ENCODE data around the gene DBN1. TPM values are rescaled to one million over a fixed set of nuclear protein-coding genes. Genes with fewer than 3 reads are reported as not detected.

Gene DBN1
- 22.4 TPM for total RNA-seq
- long read RNA-seq, transcript DBN1-202 (14 exons, 2,995 nt): major isoform, 52 of 72 reads
- long read RNA-seq, partial matches to known transcripts: 12 of 72 reads
- long read RNA-seq, other reads (novel, unspliced or antisense): 7 of 72 reads

DNA sequence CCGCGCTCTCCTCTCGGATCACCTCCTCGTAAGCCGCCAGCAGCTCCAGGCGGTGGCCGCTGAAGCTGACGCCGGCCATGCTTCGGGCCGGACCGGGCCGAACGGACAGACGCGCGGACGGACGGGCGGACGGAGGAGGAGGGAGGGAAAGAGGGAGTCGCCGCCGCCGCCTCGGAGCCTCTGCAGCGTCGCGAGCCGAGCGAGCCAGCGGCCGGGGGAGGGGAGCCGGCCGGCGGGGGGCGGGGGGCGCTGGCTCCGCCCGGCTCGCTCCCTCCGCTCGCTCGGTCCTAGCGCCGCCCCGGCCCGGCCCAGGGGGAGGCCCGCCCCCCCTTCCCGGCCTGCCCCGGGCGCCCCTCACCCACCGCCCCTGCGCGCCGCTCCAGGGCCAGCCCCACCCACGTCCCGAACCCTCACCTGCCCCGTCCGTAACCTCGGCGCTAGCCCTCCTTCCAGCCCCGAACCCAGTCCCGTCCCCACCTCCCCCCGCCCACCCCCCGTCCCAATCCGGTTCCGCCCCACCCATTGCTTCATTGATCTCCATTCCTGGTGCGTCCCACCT lies at the start of gene DBN1:
Gene DBN1 (minus strand): TSS at position 192 of the 559 bp plus-strand sequence. CDS start 113 bp downstream, at position 79.
- peak; percentile 49 for ATAC-seq
- intact Hi-C loops (cut with micrococcal nuclease): no loop called here
- peak; percentile 75 for DNase-seq

DNA sequence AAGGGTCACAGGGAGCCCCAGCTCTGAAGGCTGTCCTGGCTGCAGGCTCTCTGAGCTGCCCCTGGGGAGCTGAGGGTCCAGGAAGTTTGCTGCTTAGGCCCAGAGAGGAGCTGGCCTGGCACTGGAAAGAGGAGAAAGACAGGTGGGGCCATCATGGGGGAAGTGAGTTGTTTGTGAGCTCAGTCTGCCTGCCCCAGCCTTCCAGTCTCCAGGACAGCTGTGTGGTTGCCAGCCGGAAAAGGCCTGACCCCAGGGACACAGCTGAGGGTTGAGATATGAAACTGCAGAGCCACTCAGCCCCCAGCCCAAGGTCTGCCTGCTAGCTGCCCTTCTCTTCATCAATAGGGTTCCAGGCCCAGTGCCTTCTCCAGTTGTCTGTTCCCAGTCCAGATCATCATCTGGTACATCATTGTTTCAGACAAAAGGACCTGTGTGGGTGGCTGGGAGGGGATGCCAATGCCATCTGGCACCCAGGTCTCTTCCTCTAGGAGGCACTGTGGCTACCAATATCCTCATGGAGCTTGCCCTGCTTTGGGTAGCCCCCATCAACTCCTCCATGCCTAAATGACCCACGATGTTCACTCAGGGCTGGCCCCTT lies 47.6 kb upstream of the DBN1 start:
- DNase-seq (peak; percentile 11), ATAC-seq (no peak)
- intact Hi-C loops (cut with micrococcal nuclease): no loop called here

DNA sequence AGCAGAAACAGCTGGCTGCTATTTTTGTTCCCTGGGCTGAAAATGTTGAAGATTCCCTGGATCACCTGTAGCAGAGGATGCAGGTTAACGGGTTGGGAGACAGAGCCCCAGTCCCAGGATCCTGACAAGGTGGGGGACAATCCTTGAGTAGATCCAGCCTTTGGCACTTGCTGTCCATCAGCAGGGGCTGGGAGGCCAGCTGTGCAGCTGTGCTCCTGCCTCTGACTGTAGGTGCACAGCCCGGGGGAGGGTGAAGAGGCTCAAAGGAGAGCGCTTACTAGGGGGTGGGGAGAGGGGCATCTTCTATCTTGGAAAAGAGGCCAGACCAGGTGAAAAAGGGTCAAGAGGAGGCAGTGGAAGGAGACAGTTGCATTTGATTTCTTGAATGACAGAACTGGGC lies 46.8 kb upstream of the DBN1 start:
- ATAC-seq (no peak), DNase-seq (peak; percentile 18)
- intact Hi-C loops (cut with micrococcal nuclease): no loop called here

DNA sequence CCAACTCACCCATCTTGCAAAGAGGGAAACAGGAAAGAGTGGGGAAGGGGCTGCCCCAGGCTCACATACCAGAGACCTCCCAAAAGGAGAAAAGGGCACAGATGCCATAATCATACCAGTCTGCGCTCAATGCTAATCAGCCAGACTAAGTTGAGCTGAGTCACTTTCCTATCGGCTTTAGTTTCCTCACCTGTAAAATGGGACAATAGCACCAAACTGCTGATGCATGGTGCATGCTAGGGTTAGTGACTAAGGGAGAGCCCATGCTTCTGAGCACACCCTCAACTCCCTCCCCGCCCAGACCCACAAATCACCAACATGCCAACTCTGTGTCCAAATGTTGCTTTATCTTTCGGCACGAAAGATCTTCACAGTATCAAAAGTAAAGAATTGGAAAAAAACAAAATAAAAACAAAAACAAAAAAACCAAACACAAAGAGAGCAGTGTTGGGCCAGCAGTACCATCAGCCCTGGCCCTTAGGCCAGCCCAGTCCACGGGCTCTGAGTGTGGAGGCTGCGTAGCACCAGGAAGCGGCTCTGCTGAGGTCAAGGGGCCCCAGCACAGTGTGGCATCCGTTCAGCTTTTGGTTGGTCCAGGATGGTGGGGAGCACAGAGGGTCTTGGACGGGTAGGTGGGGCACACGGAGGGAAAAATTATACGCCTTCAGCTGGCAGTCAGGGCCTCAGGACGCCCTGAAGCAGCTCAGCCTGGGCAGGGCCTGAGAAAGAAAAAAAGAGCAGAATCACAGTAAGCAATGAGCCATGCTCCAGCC lies 46.2 kb upstream of the DBN1 start:
- no peak for ATAC-seq
- DNase-seq: peak; percentile 23
- intact Hi-C loops (cut with micrococcal nuclease): no loop called here

DNA sequence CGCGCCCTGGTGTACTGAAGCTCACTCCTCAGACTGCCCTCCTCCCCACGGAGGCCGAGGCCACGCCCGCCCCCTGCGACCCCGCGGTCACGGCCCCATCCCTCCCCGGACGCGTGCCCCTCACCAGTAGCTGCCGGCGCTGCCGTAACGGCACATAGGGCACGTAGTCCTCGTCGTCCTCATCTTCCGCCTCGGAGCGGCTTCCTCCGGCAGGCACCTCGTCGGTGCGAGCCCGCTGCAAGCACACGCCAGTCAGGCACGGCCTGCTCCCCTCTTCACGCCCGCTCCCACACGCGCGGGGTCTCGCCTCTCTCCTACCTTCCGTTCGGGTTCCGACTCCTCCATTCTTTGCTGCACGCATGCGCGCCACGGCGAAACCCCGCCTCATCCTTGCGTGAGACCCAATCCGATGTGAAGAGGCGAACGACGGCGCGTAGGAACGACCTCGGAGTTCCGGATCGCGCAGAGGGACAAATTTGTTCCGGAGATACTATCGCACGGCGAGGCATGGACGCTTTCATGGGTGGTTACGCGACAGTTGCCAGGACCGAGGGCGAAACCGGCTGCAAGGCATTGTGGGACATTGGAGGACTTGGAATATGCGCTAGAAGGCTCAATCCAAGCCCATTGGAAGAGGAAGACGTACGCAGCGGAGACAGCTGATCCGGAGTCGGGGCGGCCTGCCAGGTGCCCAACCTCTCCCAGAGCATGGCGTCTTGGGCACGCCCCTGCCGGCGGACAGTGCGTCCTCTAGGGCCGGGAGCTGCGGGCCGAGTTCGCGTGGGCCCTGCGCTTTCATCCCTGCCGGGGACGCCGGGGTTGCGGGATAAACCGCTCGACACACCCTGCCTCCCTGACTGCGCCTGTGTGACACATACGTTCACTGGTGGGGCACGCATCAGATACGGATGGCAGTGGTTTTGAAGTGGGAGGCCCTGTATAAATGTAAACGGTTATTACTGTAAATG lies 43.5 kb upstream of the DBN1 start, which contains the start of gene DDX41:
Gene DDX41 (minus strand): TSS at position 361 of the 968 bp plus-strand sequence. CDS start 16 bp downstream, at position 345.
- DNase-seq: peak; percentile 97
- ATAC-seq: peak; percentile 95
- intact Hi-C loops (cut with micrococcal nuclease): no loop called here

DNA sequence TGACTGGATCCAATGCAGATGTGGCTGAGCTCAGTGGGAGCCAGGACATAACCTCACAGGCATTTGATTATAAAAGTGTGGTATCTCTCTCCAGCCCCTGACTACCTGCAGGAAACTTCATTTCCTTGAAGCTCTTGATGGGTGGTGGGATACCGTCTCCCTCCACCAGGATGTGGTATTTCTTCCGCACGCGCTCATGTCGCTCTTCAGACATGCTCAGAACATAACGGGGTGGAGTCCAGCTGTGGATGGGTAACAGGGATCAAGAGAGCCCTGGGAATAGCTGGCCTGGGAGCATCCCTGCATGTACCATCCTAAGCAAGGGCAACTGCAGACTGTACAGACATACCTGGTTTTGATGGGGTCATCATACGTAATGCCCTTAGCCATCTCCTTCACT lies 42.1 kb upstream of the DBN1 start:
- ATAC-seq (no peak), DNase-seq (no peak)
- intact Hi-C loops (cut with micrococcal nuclease): no loop called here

DNA sequence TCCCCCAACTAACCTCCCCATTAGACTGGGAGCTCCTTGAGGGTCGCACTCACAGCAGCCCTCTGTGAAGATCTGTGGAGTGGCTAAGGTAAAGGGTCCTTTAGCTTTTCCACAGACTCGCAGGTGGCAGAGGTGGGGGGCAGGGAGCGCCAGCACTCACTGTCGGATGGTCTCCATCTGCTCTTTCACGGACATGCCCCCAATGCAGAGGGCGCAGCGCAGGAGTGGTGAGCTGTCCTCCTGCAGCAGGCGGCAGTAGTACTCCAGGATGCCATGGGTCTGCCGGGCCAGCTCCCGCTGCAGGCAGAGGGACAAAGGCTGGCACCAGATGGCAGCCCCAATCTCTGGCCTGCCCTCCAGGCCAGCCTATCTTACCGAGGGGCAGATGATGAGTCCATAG lies 41.1 kb upstream of the DBN1 start:
- DNase-seq: no peak
- no peak for ATAC-seq
- intact Hi-C loops (cut with micrococcal nuclease): no loop called here

DNA sequence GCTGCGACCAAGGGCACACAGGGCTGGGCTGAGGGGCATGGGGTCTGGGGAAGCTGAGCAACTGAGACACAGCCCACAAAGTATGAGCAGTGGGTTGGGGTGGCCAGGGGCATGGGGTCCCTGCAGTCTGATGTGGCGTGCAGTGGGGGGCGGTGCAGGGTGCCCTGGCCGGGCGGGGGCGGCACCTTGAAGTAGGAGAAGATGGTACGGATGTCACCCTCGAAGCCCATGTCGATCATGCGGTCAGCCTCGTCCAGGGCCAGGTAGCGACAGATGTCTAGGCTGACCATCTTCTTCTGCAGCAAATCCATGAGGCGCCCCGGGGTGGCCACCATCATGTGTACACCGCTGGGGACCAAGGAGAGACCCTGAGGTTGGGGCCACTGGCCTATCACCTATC lies 40.1 kb upstream of the DBN1 start:
- ATAC-seq (no peak), DNase-seq (no peak)
- intact Hi-C loops (cut with micrococcal nuclease): no loop called here

DNA sequence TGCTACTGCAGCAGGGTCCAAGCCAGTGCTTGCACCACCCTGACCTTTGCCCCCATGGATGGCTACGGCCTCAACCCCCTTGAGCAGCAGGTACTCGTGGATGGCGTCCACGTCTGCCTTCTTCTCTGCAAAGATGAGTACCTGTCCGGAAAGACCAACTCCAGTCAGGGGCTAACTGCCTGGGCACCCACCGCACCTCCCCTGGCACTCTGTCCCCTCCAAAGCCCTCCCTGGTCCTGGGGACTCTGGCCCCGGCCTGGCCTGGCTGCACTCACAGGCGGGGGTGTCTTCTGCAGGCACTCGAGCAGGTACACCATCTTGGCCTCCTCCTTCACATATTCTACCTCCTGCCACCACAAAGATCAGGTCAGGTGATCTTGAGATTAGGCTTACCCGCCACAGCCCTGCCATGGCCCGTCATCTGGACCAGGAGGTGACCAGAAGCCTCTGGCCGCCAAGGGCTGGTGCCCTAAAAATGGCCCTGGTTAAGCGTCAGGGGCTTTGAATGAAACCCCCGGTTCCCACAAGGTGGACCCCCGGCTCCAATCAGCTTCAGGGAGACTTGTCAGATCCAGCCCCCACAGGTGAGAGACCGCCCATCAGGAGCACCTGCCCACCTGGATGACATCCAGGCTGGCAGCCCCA lies 39.4 kb upstream of the DBN1 start:
- no peak for ATAC-seq
- intact Hi-C loops (cut with micrococcal nuclease): no loop called here
- DNase-seq: no peak

DNA sequence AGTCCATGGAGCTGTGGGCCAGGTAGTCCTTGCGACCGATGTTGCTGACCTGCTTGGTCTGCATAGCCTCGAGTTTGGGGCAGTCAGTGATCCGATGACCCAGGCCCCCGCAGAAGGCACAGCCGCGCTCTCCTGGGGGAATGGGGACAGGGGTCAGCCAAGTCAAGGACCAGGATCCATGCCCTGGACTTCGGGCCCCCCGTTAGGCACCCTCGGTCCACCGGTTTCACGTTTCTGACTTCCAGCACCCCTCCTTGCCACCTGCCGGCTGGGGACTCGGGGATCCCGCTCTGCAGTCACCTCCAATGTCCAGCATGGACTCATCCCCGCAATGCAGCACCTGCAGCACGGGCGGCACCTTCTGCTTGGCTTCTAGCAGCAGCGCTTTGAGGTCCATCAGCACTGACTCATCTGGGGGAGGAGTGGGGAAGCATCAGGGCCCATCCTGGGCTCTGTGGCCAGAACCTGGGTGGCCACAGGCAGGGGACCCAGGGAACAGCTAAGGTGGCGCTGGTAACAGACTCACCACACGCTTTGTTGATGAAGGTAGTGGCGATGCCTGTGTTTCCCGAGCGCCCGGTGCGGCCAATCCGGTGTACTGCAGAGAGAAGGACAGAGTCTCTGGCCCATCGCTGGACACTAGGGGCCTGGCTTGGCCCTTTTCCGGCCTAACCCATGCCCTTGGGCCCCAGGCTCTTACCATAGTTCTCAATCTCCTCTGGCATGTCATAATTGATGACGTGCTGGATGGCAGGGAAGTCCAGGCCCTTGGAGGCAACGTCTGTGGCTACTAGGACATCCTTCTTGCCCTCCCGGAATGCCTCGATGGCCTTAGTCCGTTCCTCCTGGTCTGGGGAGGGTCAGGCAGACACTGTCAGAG lies 38.6 kb upstream of the DBN1 start:
- intact Hi-C loops (cut with micrococcal nuclease): no loop called here
- ATAC-seq: no peak
- no peak for DNase-seq

DNA sequence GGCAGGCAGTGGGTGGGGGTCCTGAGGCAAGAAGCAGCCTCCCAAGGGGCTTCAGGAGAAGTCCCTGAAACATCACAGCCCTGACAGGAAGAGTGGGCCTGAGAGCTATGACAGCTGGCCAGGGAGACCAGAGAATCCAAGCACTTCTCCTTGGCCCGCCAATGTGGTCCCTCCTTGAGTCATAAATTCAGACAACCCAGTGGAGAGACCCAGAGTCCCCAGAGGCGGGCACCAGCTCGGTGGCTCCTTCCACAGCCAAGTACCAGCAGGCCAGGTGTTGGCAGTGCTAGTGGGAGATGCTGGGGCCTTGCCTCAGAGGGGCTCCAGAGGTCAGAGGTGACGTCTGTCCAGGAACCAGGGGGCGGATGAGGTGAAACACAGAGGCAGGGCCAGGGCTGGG lies 37.7 kb upstream of the DBN1 start:
- intact Hi-C loops (cut with micrococcal nuclease): no loop called here
- ATAC-seq (no peak), DNase-seq (no peak)

DNA sequence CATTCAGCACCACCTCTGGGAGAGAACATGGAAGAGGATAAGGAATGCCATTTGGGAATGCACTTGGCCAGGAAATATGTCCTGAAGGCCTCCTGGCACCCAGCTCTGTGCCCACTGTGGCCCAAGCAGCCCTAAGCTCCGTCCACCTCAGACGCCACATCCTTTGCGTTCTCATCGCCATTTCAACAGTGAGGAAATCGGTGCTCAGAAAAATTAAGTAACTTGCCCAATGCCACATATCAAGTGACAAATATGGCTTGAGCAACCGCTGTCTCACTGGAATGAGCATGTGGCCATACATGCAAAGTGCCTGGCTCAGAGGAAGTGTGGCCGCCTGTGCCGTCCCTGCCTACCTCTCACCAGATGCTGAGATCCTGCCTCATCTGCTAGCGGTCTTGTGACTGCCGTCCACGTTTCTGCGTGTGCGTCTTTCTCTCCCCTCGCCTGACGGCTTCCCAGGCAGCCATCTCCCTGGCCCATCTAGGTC lies 37.2 kb upstream of the DBN1 start:
- ATAC-seq (peak; percentile 6), DNase-seq (no peak)
- intact Hi-C loops (cut with micrococcal nuclease): no loop called here

DNA sequence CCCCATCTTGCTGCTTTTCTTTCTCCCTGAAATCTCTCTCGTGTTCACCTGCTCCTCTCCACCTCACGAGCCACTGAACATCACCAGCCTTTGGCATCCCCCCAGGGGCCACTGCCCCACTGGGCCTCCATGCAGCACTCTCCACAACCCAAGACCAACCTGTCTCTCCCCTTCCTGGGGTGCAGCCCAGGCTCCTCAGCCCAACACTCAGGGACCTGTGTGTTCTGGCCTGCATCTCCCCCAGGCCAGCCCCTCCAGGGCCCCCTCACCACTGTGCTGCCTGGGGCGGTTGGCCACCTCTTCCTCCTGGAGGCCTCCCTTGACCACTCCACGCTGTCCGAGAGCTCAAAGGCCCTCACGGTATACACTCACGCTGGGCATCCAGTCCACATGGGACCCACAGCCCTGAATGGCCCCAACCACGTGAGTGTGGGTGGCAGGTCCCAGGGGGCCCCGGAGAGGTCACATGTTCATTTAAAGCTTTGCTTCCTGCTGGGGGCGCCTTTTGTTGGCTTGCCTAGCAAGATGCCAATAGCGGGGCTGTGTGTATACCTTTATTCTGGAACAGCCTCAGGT lies 36.6 kb upstream of the DBN1 start:
- DNase-seq: no peak
- intact Hi-C loops (cut with micrococcal nuclease): no loop called here
- ATAC-seq: no peak

DNA sequence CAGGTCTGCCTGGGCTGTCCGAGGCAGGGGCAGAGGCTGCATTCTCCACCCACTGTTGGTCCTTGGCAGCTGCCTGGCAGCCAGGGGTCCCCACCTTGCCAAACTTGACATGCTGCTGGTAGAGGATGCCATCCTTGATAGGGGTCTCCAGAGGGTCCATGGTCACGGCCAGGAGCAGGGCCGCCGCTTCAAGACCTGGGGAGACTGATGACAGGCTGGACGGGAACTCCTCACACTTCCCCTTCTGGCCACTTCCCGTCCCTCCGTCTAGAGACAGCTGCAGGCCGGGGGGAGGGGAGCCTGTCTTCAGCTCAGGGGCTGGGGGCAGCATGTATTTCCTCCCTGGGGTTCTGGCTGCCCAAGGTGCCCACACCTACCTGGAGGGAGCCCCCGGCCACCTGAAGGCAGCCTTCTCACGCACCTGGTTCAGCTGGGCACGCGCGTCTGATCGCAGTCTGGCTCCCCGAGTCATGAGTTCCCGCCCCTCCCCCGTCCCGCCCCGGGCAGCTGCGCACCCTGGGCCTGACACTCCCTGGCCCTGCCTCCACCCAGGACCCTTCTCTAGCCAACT lies 36.0 kb upstream of the DBN1 start, which contains the start of gene DOK3:
Gene DOK3 (minus strand): TSS at position 446 of the 571 bp plus-strand sequence. CDS start 286 bp downstream, at position 160.
- DNase-seq: peak; percentile 71
- ATAC-seq: peak; percentile 64
- intact Hi-C loops (cut with micrococcal nuclease): no loop called here

DNA sequence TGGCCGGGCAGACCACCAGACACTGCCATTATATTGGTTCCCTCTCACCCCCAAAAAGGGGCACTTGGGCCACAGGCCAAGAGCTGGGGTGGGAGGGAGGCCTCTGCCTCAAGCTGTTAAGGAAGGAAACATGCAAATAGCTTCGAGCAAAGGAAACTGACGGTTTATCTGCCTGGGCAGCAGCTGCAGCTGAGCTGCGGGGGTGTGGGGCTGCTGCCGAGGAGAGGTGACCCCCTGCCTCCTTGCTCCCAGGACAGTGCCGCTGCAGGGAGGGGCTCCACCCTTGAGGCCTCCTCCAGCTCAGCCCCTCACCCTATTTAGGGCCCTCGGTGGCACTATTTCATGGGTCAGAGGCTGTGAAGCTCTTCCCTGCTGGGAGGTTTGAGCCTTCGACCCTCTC lies 35.4 kb upstream of the DBN1 start:
- DNase-seq (no peak), ATAC-seq (peak; percentile 3)
- intact Hi-C loops (cut with micrococcal nuclease): no loop called here

DNA sequence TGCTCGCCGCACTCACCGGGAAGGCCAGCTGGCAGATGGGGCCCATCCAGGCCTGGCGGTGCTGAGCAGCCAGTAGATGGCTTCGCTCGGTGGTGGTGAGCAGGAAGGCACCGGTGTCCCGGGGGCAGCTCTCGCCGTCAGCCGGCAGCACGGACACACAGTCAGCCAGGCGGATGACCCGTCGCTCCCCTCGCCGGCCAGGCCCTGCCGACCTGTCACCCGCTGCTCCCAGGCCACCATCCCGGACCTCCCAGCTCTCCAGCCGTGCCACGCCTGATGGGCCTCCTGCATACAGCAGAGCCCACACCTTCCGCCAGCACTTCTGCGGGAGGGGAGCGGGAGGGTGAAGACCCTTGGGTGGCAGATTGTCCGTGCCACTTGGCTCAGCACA lies 34.8 kb upstream of the DBN1 start:
- DNase-seq (no peak), ATAC-seq (no peak)
- intact Hi-C loops (cut with micrococcal nuclease): no loop called here
